SK-N-SH treated with all-trans-retinoic acid at 6 μM for 48 hours (cell line): Measurements from ENCODE around the gene TMEM131.
"Not testable (repeated sequence)": the region's sequence is repeated elsewhere in the genome, so short reads cannot be mapped to it uniquely, and the experiment has no call there.

Experiments
- ATAC-seq: fragments of 200-7000 bp; cut with Tn5 transposase; 3 replicates; pipeline ENCODE4 v1.9.1; 2020; ENCODE audit warnings: mild to moderate bottlenecking, moderate library complexity
- ARNTL ChIP-seq: fragments of 450-650 bp; formaldehyde crosslinking; IDR thresholded peaks from 2 replicates; pipeline ENCODE4 v1.5.0; 2020; ENCODE audit warnings: low read depth, mild to moderate bottlenecking, moderate library complexity, borderline replicate concordance
- BACH2 ChIP-seq: fragments of 250-450 bp; sonication (Bioruptor Pico); IDR thresholded peaks from 2 replicates; pipeline ENCODE4 v1.9.0; 2021; ENCODE audit warnings: mild to moderate bottlenecking, borderline replicate concordance
- CSDC2 ChIP-seq: fragments of 250-450 bp; sonication (Bioruptor Pico); IDR thresholded peaks from 2 replicates; pipeline ENCODE4 v1.5.0; 2020; ENCODE audit warnings: mild to moderate bottlenecking, moderate library complexity
- ESRRG ChIP-seq: fragments of 250-450 bp; sonication (Bioruptor Pico); IDR thresholded peaks from 2 replicates; pipeline ENCODE4 v1.6.1; 2021; ENCODE audit warnings: mild to moderate bottlenecking
- GLIS3 ChIP-seq: fragments of 250-450 bp; sonication (Bioruptor Pico); IDR thresholded peaks from 2 replicates; pipeline ENCODE4 v1.5.0; 2020; ENCODE audit warnings: mild to moderate bottlenecking, moderate library complexity
- ISL1 ChIP-seq: fragments of 250-450 bp; sonication (Bioruptor Pico); IDR thresholded peaks from 2 replicates; pipeline ENCODE4 v2.1.2; 2022; ENCODE audit warnings: mild to moderate bottlenecking, moderate library complexity
- OSR1 ChIP-seq: fragments of 250-450 bp; sonication (Bioruptor Pico); IDR thresholded peaks from 2 replicates; pipeline ENCODE4 v1.8.0; 2022; ENCODE audit warnings: moderate library complexity, mild to moderate bottlenecking, inconsistent platforms
- PATZ1 ChIP-seq: fragments of 250-450 bp; sonication (Bioruptor Pico); IDR thresholded peaks from 2 replicates; pipeline ENCODE4 v1.8.0; 2020; ENCODE audit warnings: mild to moderate bottlenecking, moderate library complexity, borderline replicate concordance
- POU6F1 ChIP-seq: fragments of 250-450 bp; sonication (Bioruptor Pico); IDR thresholded peaks from 2 replicates; pipeline ENCODE4 v1.8.0; 2021; ENCODE audit warnings: low read depth, mild to moderate bottlenecking, moderate library complexity, borderline replicate concordance
- PPARA ChIP-seq: fragments of 250-450 bp; sonication (Bioruptor Pico); IDR thresholded peaks from 2 replicates; pipeline ENCODE4 v1.5.0; 2020; ENCODE audit warnings: mild to moderate bottlenecking, borderline replicate concordance
- RARB ChIP-seq: fragments of 250-450 bp; sonication (Bioruptor Pico); IDR thresholded peaks from 2 replicates; pipeline ENCODE4 v1.8.0; 2021; ENCODE audit warnings: mild to moderate bottlenecking, moderate library complexity
- SNAI2 ChIP-seq: fragments of 250-450 bp; sonication (Bioruptor Pico); IDR thresholded peaks from 2 replicates; pipeline ENCODE4 v1.5.0; 2020; ENCODE audit warnings: mild to moderate bottlenecking, moderate library complexity
- TCF4 ChIP-seq: fragments of 250-450 bp; sonication (Bioruptor Pico); IDR thresholded peaks from 2 replicates; pipeline ENCODE4 v1.8.0; 2021; ENCODE audit warnings: mild to moderate bottlenecking, moderate library complexity, borderline replicate concordance
- TOX ChIP-seq: fragments of 250-450 bp; sonication (Bioruptor Pico); IDR thresholded peaks from 2 replicates; pipeline ENCODE4 v1.8.0; 2021; ENCODE audit warnings: mild to moderate bottlenecking, moderate library complexity, borderline replicate concordance
- ZC3H10 ChIP-seq: fragments of 250-450 bp; sonication (Bioruptor Pico); IDR thresholded peaks from 2 replicates; pipeline ENCODE4 v1.5.1; 2021; ENCODE audit warnings: mild to moderate bottlenecking, moderate library complexity
- ZFP3 ChIP-seq: fragments of 250-450 bp; sonication (Bioruptor Pico); IDR thresholded peaks from 2 replicates; pipeline ENCODE4 v1.5.0; 2020; ENCODE audit warnings: mild to moderate bottlenecking, moderate library complexity
- ZFP30 ChIP-seq: fragments of 450-650 bp; formaldehyde crosslinking; IDR thresholded peaks from 2 replicates; pipeline ENCODE4 v1.5.0; 2022; ENCODE audit warnings: mild to moderate bottlenecking, moderate library complexity
- ZNF70 ChIP-seq: fragments of 450-650 bp; formaldehyde crosslinking; IDR thresholded peaks from 2 replicates; pipeline ENCODE4 v1.5.0; 2020; ENCODE audit warnings: mild to moderate bottlenecking, moderate library complexity
- ZNF8 ChIP-seq: fragments of 450-650 bp; formaldehyde crosslinking; IDR thresholded peaks from 2 replicates; pipeline ENCODE4 v1.5.0; 2020; ENCODE audit warnings: mild to moderate bottlenecking, moderate library complexity
- TF ChIP-seq, protein P1 (sequence below): fragments of 250-450 bp; sonication (Bioruptor Pico); IDR thresholded peaks from 2 replicates; pipeline ENCODE4 v1.5.0; 2020; ENCODE audit warnings: mild to moderate bottlenecking, moderate library complexity
- TF ChIP-seq, protein P2 (sequence below): fragments of 250-450 bp; sonication (Bioruptor Pico); IDR thresholded peaks from 2 replicates; pipeline ENCODE4 v1.5.1; 2020; ENCODE audit warnings: low read depth, mild to moderate bottlenecking, moderate library complexity
- TF ChIP-seq, protein P3 (sequence below): fragments of 250-450 bp; sonication (Bioruptor Pico); IDR thresholded peaks from 2 replicates; pipeline ENCODE4 v1.5.1; 2021; ENCODE audit warnings: mild to moderate bottlenecking, moderate library complexity

Gene TMEM131

DNA sequence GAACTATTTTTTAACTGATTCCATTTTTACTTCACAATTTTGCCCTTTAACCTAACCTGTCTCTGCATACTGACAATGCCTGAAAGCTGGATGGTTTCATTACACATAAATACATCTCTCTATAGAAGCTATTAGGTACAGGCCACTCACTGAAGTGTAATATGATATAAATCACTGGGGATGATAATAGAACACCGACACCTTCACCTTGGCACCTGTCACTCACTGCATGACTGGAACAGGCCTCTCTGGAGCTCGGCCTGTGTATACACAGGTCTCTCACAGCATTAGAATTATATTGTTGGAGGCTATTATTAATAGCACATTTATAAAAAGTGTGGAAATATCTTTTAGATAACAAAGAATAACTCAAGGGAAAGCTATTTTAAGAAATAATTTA lies 138.2 kb downstream of the TMEM131 start:
- no peak for ATAC-seq
- no peak for TF ChIP-seq RARB (CRISPR knock-in tag)
- no peak for TF ChIP-seq GLIS3 (CRISPR knock-in tag)
- TF ChIP-seq OSR1 (CRISPR knock-in tag), result no peak
- TF ChIP-seq ESRRG (CRISPR knock-in tag), result no peak
- no peak for TF ChIP-seq ZNF8
- TF ChIP-seq TOX (CRISPR knock-in tag), result no peak
- no peak for TF ChIP-seq ZC3H10 (CRISPR knock-in tag)
- TF ChIP-seq SNAI2 (CRISPR knock-in tag), result no peak
- TF ChIP-seq POU6F1 (CRISPR knock-in tag), result no peak
- TF ChIP-seq, protein P1, sequence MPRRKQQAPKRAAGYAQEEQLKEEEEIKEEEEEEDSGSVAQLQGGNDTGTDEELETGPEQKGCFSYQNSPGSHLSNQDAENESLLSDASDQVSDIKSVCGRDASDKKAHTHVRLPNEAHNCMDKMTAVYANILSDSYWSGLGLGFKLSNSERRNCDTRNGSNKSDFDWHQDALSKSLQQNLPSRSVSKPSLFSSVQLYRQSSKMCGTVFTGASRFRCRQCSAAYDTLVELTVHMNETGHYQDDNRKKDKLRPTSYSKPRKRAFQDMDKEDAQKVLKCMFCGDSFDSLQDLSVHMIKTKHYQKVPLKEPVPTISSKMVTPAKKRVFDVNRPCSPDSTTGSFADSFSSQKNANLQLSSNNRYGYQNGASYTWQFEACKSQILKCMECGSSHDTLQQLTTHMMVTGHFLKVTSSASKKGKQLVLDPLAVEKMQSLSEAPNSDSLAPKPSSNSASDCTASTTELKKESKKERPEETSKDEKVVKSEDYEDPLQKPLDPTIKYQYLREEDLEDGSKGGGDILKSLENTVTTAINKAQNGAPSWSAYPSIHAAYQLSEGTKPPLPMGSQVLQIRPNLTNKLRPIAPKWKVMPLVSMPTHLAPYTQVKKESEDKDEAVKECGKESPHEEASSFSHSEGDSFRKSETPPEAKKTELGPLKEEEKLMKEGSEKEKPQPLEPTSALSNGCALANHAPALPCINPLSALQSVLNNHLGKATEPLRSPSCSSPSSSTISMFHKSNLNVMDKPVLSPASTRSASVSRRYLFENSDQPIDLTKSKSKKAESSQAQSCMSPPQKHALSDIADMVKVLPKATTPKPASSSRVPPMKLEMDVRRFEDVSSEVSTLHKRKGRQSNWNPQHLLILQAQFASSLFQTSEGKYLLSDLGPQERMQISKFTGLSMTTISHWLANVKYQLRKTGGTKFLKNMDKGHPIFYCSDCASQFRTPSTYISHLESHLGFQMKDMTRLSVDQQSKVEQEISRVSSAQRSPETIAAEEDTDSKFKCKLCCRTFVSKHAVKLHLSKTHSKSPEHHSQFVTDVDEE (CRISPR knock-in tag), result no peak
- TF ChIP-seq, protein P2, sequence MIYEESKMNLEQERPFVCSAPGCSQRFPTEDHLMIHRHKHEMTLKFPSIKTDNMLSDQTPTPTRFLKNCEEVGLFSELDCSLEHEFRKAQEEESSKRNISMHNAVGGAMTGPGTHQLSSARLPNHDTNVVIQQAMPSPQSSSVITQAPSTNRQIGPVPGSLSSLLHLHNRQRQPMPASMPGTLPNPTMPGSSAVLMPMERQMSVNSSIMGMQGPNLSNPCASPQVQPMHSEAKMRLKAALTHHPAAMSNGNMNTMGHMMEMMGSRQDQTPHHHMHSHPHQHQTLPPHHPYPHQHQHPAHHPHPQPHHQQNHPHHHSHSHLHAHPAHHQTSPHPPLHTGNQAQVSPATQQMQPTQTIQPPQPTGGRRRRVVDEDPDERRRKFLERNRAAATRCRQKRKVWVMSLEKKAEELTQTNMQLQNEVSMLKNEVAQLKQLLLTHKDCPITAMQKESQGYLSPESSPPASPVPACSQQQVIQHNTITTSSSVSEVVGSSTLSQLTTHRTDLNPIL (CRISPR knock-in tag), result no peak
- no peak for TF ChIP-seq TCF4 (CRISPR knock-in tag)
- TF ChIP-seq PPARA (CRISPR knock-in tag), result no peak
- no peak for TF ChIP-seq ZFP30 (CRISPR knock-in tag)
- no peak for TF ChIP-seq ISL1 (CRISPR knock-in tag)
- no peak for TF ChIP-seq ZNF70 (CRISPR knock-in tag)
- TF ChIP-seq, protein P3, sequence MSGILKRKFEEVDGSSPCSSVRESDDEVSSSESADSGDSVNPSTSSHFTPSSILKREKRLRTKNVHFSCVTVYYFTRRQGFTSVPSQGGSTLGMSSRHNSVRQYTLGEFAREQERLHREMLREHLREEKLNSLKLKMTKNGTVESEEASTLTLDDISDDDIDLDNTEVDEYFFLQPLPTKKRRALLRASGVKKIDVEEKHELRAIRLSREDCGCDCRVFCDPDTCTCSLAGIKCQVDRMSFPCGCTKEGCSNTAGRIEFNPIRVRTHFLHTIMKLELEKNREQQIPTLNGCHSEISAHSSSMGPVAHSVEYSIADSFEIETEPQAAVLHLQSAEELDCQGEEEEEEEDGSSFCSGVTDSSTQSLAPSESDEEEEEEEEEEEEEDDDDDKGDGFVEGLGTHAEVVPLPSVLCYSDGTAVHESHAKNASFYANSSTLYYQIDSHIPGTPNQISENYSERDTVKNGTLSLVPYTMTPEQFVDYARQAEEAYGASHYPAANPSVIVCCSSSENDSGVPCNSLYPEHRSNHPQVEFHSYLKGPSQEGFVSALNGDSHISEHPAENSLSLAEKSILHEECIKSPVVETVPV, result no peak
- no peak for TF ChIP-seq CSDC2 (CRISPR knock-in tag)
- no peak for TF ChIP-seq ARNTL (CRISPR knock-in tag)
- TF ChIP-seq PATZ1, result no peak

DNA sequence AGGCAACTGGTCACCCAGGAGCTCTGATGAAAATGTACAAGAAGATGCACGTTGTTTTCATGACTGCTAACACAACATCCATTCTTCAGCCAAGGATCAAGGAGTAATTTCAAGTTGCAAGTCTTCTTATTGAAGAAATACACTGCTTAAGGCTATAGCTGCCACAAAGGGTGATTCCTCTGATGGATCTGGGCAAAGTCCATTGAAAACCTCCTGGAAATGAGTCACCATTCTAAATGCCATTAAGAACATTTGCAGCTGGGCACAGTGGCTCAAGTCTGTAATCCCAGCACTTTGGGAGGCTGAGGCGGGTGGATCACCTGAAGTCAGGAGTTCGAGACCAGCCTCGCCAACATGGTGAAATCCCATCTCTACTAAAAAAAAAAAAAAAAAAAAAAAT lies 142.7 kb downstream of the TMEM131 start:
- not testable (repeated sequence) for ATAC-seq

DNA sequence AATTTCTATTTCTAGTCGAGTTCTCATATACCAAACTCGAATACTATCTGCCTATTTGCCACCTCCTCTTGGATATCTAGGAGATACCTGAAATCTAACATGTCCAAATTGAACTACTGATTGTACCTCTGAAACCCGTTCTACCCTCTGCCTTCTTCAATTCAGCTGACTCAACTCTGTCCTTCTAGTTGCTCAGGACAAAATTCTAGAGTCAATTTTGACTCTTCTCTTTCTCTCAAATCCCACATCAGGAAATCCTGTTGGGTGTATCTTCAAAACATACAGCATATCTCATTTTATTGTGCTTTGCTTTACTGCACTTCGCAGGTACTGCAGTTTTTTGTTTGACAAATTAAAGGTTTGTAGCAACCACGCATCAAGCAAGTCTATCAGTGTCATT lies 144.6 kb downstream of the TMEM131 start:
- no peak for ATAC-seq
- TF ChIP-seq ZFP3 (CRISPR knock-in tag), result no peak
- TF ChIP-seq POU6F1 (CRISPR knock-in tag), result no peak
- no peak for TF ChIP-seq ZC3H10 (CRISPR knock-in tag)
- TF ChIP-seq, protein P1 (CRISPR knock-in tag), result no peak
- no peak for TF ChIP-seq RARB (CRISPR knock-in tag)
- TF ChIP-seq BACH2 (CRISPR knock-in tag), result no peak
- no peak for TF ChIP-seq ISL1 (CRISPR knock-in tag)
- no peak for TF ChIP-seq ZFP30 (CRISPR knock-in tag)
- TF ChIP-seq GLIS3 (CRISPR knock-in tag), result no peak
- TF ChIP-seq, protein P2 (CRISPR knock-in tag), result no peak
